MCF 10A (cell line): Measurements from ENCODE around the gene EMC1. TPM values are rescaled to one million over a fixed set of nuclear protein-coding genes. Genes with fewer than 3 reads are reported as not detected.

Source experiments
- BruUV-seq: library from RNA; stranded (reverse); fragments of 400-500 nt; replicated peaks from 2 replicates; lab custom pipeline; 2021; lab: Mats Ljungman, UMichigan
- CTCF ChIA-PET: fragments of 300-600 bp; sonication (Branson Sonifier 250); formaldehyde crosslinking; extraction: SDS; loops from one replicate; lab custom pipeline; 2021; ENCODE audit warnings: antibody characterized with exemption, inconsistent platforms; lab: Yijun Ruan, JAX
- POLR2A ChIA-PET: fragments of 300-600, 350-650 bp; sonication (Branson Sonifier 250); formaldehyde crosslinking; extraction: SDS; loops from one replicate; lab custom pipeline; 2020; ENCODE audit warnings: antibody characterized with exemption, inconsistent platforms; lab: Yijun Ruan, JAX
- DNase-seq: peaks from one replicate; pipeline ENCODE4 v3.0.0-alpha.2; 2018; ENCODE audit not compliant: unreplicated experiment
- H3K27ac Mint-ChIP-seq: one replicate; pipeline ENCODE4 v1.8.0; 2022; ENCODE audit warnings: mild to moderate bottlenecking, low read depth, mixed read lengths; ENCODE audit not compliant: unreplicated experiment
- H3K27me3 Mint-ChIP-seq: one replicate; pipeline ENCODE4 v1.8.0; 2022; ENCODE audit warnings: mixed read lengths; ENCODE audit not compliant: insufficient read depth, unreplicated experiment
- H3K36me3 Mint-ChIP-seq: one replicate; pipeline ENCODE4 v1.8.0; 2022; ENCODE audit warnings: mild to moderate bottlenecking, moderate library complexity, mixed read lengths; ENCODE audit not compliant: insufficient read depth, unreplicated experiment
- H3K4me1 Mint-ChIP-seq: one replicate; pipeline ENCODE4 v1.8.0; 2022; ENCODE audit warnings: mixed read lengths; ENCODE audit not compliant: insufficient read depth, unreplicated experiment
- H3K4me3 Mint-ChIP-seq: one replicate; pipeline ENCODE4 v1.8.0; 2022; ENCODE audit warnings: mild to moderate bottlenecking, moderate library complexity, mixed read lengths; ENCODE audit not compliant: unreplicated experiment
- H3K9me3 Mint-ChIP-seq: one replicate; pipeline ENCODE4 v1.8.0; 2022; ENCODE audit warnings: mixed read lengths; ENCODE audit not compliant: unreplicated experiment
- intact Hi-C: fragments of 100-400 bp; cut with micrococcal nuclease; formaldehyde crosslinking; loops from 2 replicates; pipeline ENCODE4 v1.14.1; 2022
- total RNA-seq: library from RNA; stranded (reverse); gene quantifications from 2 replicates; pipeline ENCODE4 v1.2.3, GENCODE V29; 2022
- TF ChIP-seq, protein P1 (sequence below): fragments of 200-600 bp; IDR thresholded peaks from one replicate; pipeline ENCODE4 v1.8.0; 2022; ENCODE audit warnings: antibody characterized with exemption, mild to moderate bottlenecking; ENCODE audit not compliant: unreplicated experiment

The EMC1 gene
- total RNA-seq, 1 experiment from 2014 or later = 75.9 TPM

DNA sequence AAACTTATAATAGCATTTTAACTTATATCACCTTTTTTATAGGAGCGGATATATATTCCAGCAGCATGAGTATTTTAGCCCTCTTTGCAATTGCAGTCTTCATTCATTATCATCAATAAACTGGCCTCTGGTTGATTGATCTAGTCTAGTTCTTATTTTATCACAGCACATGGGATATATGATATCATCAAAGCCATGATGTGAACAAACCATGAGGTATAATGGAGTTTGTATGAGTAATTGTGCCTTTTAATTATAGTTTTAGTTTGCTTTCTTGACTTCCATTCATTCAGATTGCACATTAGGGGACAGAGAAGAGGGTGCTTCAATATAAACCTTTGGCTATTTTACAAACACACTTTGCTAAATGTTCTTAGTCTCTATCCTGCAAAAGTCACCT, 37.7 kb downstream of the EMC1 start:
- H3K9me3 Mint-ChIP-seq = no peaks in the 10 kb centered on the region
- TF ChIP-seq, protein P1, sequence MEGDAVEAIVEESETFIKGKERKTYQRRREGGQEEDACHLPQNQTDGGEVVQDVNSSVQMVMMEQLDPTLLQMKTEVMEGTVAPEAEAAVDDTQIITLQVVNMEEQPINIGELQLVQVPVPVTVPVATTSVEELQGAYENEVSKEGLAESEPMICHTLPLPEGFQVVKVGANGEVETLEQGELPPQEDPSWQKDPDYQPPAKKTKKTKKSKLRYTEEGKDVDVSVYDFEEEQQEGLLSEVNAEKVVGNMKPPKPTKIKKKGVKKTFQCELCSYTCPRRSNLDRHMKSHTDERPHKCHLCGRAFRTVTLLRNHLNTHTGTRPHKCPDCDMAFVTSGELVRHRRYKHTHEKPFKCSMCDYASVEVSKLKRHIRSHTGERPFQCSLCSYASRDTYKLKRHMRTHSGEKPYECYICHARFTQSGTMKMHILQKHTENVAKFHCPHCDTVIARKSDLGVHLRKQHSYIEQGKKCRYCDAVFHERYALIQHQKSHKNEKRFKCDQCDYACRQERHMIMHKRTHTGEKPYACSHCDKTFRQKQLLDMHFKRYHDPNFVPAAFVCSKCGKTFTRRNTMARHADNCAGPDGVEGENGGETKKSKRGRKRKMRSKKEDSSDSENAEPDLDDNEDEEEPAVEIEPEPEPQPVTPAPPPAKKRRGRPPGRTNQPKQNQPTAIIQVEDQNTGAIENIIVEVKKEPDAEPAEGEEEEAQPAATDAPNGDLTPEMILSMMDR = no peak

GRCh38 chr1:19212167-19212566, 39.2 kb downstream of the EMC1 start:
- POLR2A ChIA-PET = interaction anchor here (0.7 to 2.3 kb wide), 4 partner anchors 11 to 256 kb away, joined by 3 to 11 read pairs (median 5); partner anchors contain the start of genes EMC1, IFFO2 and MRTO4
- no peaks in the 10 kb centered on the region for H3K27me3 Mint-ChIP-seq
- TF ChIP-seq, protein P1 = no peak
- H3K4me3 Mint-ChIP-seq = no peak overlapping the region
- CTCF ChIA-PET = interaction anchor here (0.7 kb wide), 1 partner anchor 14 kb away, joined by 4 read pairs; no protein-coding TSS in a partner anchor
- no peaks in the 10 kb centered on the region for H3K9me3 Mint-ChIP-seq
- peaks cover 37% of the 10 kb centered on the region for H3K36me3 Mint-ChIP-seq
- no peak for DNase-seq
- intact Hi-C loops = no loop called here
- peak overlapping the region; percentile 16 for H3K27ac Mint-ChIP-seq
- H3K4me1 Mint-ChIP-seq = peaks cover 15% of the 10 kb centered on the region
- no TSS peak for BruUV-seq

More for the DNA sequence above, 37.7 kb downstream of the EMC1 start:
- intact Hi-C loops = no loop called here
- H3K27me3 Mint-ChIP-seq = no peaks in the 10 kb centered on the region
- BruUV-seq = no TSS peak
- peak overlapping the region; percentile 16 for H3K27ac Mint-ChIP-seq
- no peak for DNase-seq
- H3K4me1 Mint-ChIP-seq = peaks cover 15% of the 10 kb centered on the region
- no peak overlapping the region for H3K4me3 Mint-ChIP-seq
- H3K36me3 Mint-ChIP-seq = peaks cover 51% of the 10 kb centered on the region
- POLR2A ChIA-PET = no interaction called here
- CTCF ChIA-PET = no interaction called here

- TSS peak; percentile 69 for BruUV-seq
- Mint-ChIP-seq H3K9me3 (no peaks in the 10 kb centered on the region), H3K4me3 (peak overlapping the region; percentile 79), H3K36me3 (peaks cover 36% of the 10 kb centered on the region), H3K27me3 (no peaks in the 10 kb centered on the region), H3K4me1 (peaks cover 20% of the 10 kb centered on the region), H3K27ac (peak overlapping the region; percentile 94)
- intact Hi-C loops = no loop called here
- TF ChIP-seq, protein P1 = no peak
- DNase-seq = no peak
- ChIA-PET POLR2A (interaction anchor here (0.5 to 3.6 kb wide), 19 partner anchors 8 to 1885 kb away, joined by 3 to 18 read pairs (median 3); partner anchors contain the start of genes EMC1, IFFO2 and MRTO4), CTCF (interaction anchor here (0.6 to 1.1 kb wide), 3 partner anchors 41 to 599 kb away, joined by 3 to 5 read pairs (median 3); partner anchors contain the start of genes EMC1 and MRTO4)
Observed at GRCh38 chr1:19210772-19211549, 40.4 kb downstream of the EMC1 start.

- POLR2A ChIA-PET = interaction anchor here (0.5 to 3.6 kb wide), 16 partner anchors 9 to 1884 kb away, joined by 3 to 18 read pairs (median 4); partner anchors contain the start of genes EMC1 and MRTO4
- Mint-ChIP-seq H3K4me1 (peaks cover 24% of the 10 kb centered on the region), H3K27ac (peak within 1 kb of the TSS; percentile 94), H3K9me3 (no peaks in the 10 kb centered on the region), H3K36me3 (peaks cover 28% of the 10 kb centered on the region), H3K27me3 (no peaks in the 10 kb centered on the region), H3K4me3 (peak within 1 kb of the TSS; percentile 79)
- intact Hi-C loops = no loop called here
- DNase-seq = peak; percentile 95
- CTCF ChIA-PET = interaction anchor here (1.1 to 1.2 kb wide), 2 partner anchors 41 to 613 kb away, joined by 3 to 5 read pairs; partner anchors contain the start of genes EMC1 and MRTO4
- no TSS peak for BruUV-seq
- TF ChIP-seq, protein P1 = no peak
Observed at GRCh38 chr1:19209990-19210771, 41.1 kb downstream of the EMC1 start, which contains the start of gene UBR4. Gene UBR4 (minus strand): TSS chr1:19210266. CDS start chr1:19210248, 18 bp downstream.
